ENCODE data around the gene CASTOR1.

Gene CASTOR1

GRCh38 chr22:30248484-30248883, 40.8 kb downstream of the CASTOR1 start:
- peaks cover 1 to 55% (median 46%) of the 10 kb centered on the region in 4 experiments for H3K4me1 ChIP-seq (ENCODE audit: control extremely low read depth in 1 of 4, control insufficient read depth in 4 of 4, insufficient read depth in 4 of 4, low read length in 3 of 4)
- CTCF ChIA-PET, result interaction anchor here (1.0 to 1.1 kb wide), 2 partner anchors 39 to 141 kb away, joined by 3 read pairs; no protein-coding TSS in a partner anchor
- peaks cover 0 to 33% (median 4%) of the 10 kb centered on the region in 5 experiments for H3K27me3 ChIP-seq (replicated peaks in 2 of 5; ENCODE audit: control insufficient read depth in 4 of 5, insufficient read depth in 5 of 5, low read length in 4 of 5)
- H3K27ac ChIP-seq (ENCODE audit: insufficient read depth in 1 of 2, low read depth in 1 of 2, low read length in 2 of 2, poor library complexity in 1 of 2, severe bottlenecking in 2 of 2), result no peak overlapping the region
- H3K9me3 ChIP-seq (ENCODE audit: control extremely low read depth in 1 of 5, control insufficient read depth in 4 of 5, insufficient read depth in 2 of 5, low read depth in 1 of 5, low read length in 4 of 5), result no peaks in the 10 kb centered on the region
- no peaks in the 10 kb centered on the region for H3K36me3 ChIP-seq (ENCODE audit: control insufficient read depth in 4 of 4, insufficient read depth in 4 of 4, low read length in 3 of 4)
- 83% methylated on average over 4 of the region's 6 CpGs for WGBS (ENCODE audit: insufficient coverage)
- no peak overlapping the region for H3K4me3 ChIP-seq (ENCODE audit: control insufficient read depth in 1 of 7, extremely low read depth in 1 of 7, insufficient read depth in 4 of 7, low read depth in 2 of 7, low read length in 6 of 7)
- POLR2A ChIA-PET, result no interaction called here
- DNase-seq, result no peak

- Histone ChIP-seq H3K4me3 (ENCODE audit: control insufficient read depth in 1 of 7, extremely low read depth in 1 of 7, insufficient read depth in 4 of 7, low read depth in 2 of 7, low read length in 6 of 7) (peak overlapping the region in 2 of 7 experiments; percentile 5 to 23), H3K9me3 (ENCODE audit: control extremely low read depth in 1 of 5, control insufficient read depth in 4 of 5, insufficient read depth in 2 of 5, low read depth in 1 of 5, low read length in 4 of 5) (no peaks in the 10 kb centered on the region), H3K36me3 (ENCODE audit: control insufficient read depth in 4 of 4, insufficient read depth in 4 of 4, low read length in 3 of 4) (no peaks in the 10 kb centered on the region), H3K4me1 (ENCODE audit: control extremely low read depth in 1 of 4, control insufficient read depth in 4 of 4, insufficient read depth in 4 of 4, low read length in 3 of 4) (peaks cover 1 to 50% (median 42%) of the 10 kb centered on the region in 4 experiments), H3K27me3 (replicated peaks in 2 of 5; ENCODE audit: control insufficient read depth in 4 of 5, insufficient read depth in 5 of 5, low read length in 4 of 5) (peaks cover 0 to 33% (median 4%) of the 10 kb centered on the region in 5 experiments), H3K27ac (ENCODE audit: insufficient read depth in 1 of 2, low read depth in 1 of 2, low read length in 2 of 2, poor library complexity in 1 of 2, severe bottlenecking in 2 of 2) (no peak overlapping the region)
- 4% methylated on average over 11 of the region's 12 CpGs for WGBS (ENCODE audit: insufficient coverage)
- POLR2A ChIA-PET, result no interaction called here
- DNase-seq, result peak in 1 of 3 donors; percentile 41
- CTCF ChIA-PET, result interaction anchor here (1.0 to 1.1 kb wide), 2 partner anchors 40 to 140 kb away, joined by 3 read pairs; no protein-coding TSS in a partner anchor
Observed at GRCh38 chr22:30247974-30248373, 41.3 kb downstream of the CASTOR1 start.

GRCh38 chr22:30247561-30247960, 41.7 kb downstream of the CASTOR1 start:
- Histone ChIP-seq H3K9me3 (ENCODE audit: control extremely low read depth in 1 of 5, control insufficient read depth in 4 of 5, insufficient read depth in 2 of 5, low read depth in 1 of 5, low read length in 4 of 5) (no peaks in the 10 kb centered on the region), H3K27me3 (replicated peaks in 2 of 5; ENCODE audit: control insufficient read depth in 4 of 5, insufficient read depth in 5 of 5, low read length in 4 of 5) (peaks cover 0 to 33% (median 4%) of the 10 kb centered on the region in 5 experiments), H3K36me3 (ENCODE audit: control insufficient read depth in 4 of 4, insufficient read depth in 4 of 4, low read length in 3 of 4) (no peaks in the 10 kb centered on the region), H3K4me1 (ENCODE audit: control extremely low read depth in 1 of 4, control insufficient read depth in 4 of 4, insufficient read depth in 4 of 4, low read length in 3 of 4) (peaks cover 1 to 46% (median 37%) of the 10 kb centered on the region in 4 experiments), H3K4me3 (ENCODE audit: control insufficient read depth in 1 of 7, extremely low read depth in 1 of 7, insufficient read depth in 4 of 7, low read depth in 2 of 7, low read length in 6 of 7) (no peak overlapping the region), H3K27ac (ENCODE audit: insufficient read depth in 1 of 2, low read depth in 1 of 2, low read length in 2 of 2, poor library complexity in 1 of 2, severe bottlenecking in 2 of 2) (no peak overlapping the region)
- POLR2A ChIA-PET, result interaction anchor here (0.6 kb wide), 1 partner anchor 17 kb away, joined by 3 read pairs; no protein-coding TSS in a partner anchor
- DNase-seq, result peak in 1 of 3 donors; percentile 42
- CTCF ChIA-PET, result interaction anchor here (1.0 to 1.1 kb wide), 2 partner anchors 40 to 140 kb away, joined by 3 read pairs; no protein-coding TSS in a partner anchor
- WGBS (ENCODE audit: insufficient coverage), result 52% methylated on average over 10 of the region's 11 CpGs

GRCh38 chr22:30246814-30247376, 42.4 kb downstream of the CASTOR1 start:
- DNase-seq, result no peak
- Histone ChIP-seq H3K4me3 (ENCODE audit: control insufficient read depth in 1 of 7, extremely low read depth in 1 of 7, insufficient read depth in 4 of 7, low read depth in 2 of 7, low read length in 6 of 7) (peak overlapping the region in 5 of 7 experiments; percentile 2 to 71 (median 59)), H3K27me3 (replicated peaks in 2 of 5; ENCODE audit: control insufficient read depth in 4 of 5, insufficient read depth in 5 of 5, low read length in 4 of 5) (peaks cover 0 to 33% (median 4%) of the 10 kb centered on the region in 5 experiments), H3K36me3 (ENCODE audit: control insufficient read depth in 4 of 4, insufficient read depth in 4 of 4, low read length in 3 of 4) (no peaks in the 10 kb centered on the region), H3K4me1 (ENCODE audit: control extremely low read depth in 1 of 4, control insufficient read depth in 4 of 4, insufficient read depth in 4 of 4, low read length in 3 of 4) (peaks cover 1 to 40% (median 34%) of the 10 kb centered on the region in 4 experiments), H3K9me3 (ENCODE audit: control extremely low read depth in 1 of 5, control insufficient read depth in 4 of 5, insufficient read depth in 2 of 5, low read depth in 1 of 5, low read length in 4 of 5) (no peaks in the 10 kb centered on the region), H3K27ac (ENCODE audit: insufficient read depth in 1 of 2, low read depth in 1 of 2, low read length in 2 of 2, poor library complexity in 1 of 2, severe bottlenecking in 2 of 2) (no peak overlapping the region)
- ChIA-PET CTCF (no interaction called here), POLR2A (interaction anchor here (0.6 kb wide), 2 partner anchors 16 to 22 kb away, joined by 3 read pairs; no protein-coding TSS in a partner anchor)
- 13% methylated on average over 15 of the region's 15 CpGs for WGBS (ENCODE audit: insufficient coverage)

GRCh38 chr22:30245985-30246813, 43.1 kb downstream of the CASTOR1 start, which contains the start of gene LIF:
LIF (minus strand) TSS chr22:30246759; CDS start chr22:30246695, 64 bp downstream.
- no peaks in the 10 kb centered on the region for H3K36me3 ChIP-seq (ENCODE audit: control insufficient read depth in 4 of 4, insufficient read depth in 4 of 4, low read length in 3 of 4)
- ChIA-PET POLR2A (interaction anchor here (0.6 to 0.7 kb wide), 2 partner anchors 21 to 65 kb away, joined by 3 read pairs; no protein-coding TSS in a partner anchor), CTCF (no interaction called here)
- H3K27me3 ChIP-seq (replicated peaks in 2 of 5; ENCODE audit: control insufficient read depth in 4 of 5, insufficient read depth in 5 of 5, low read length in 4 of 5), result peaks cover 0 to 33% (median 4%) of the 10 kb centered on the region in 5 experiments
- H3K4me3 ChIP-seq (ENCODE audit: control insufficient read depth in 1 of 7, extremely low read depth in 1 of 7, insufficient read depth in 4 of 7, low read depth in 2 of 7, low read length in 6 of 7), result peak within 1 kb of the TSS in 6 of 7 experiments; percentile 25 to 71 (median 54)
- peak; percentile 42 to 77 (median 66) for DNase-seq
- H3K4me1 ChIP-seq (ENCODE audit: control extremely low read depth in 1 of 4, control insufficient read depth in 4 of 4, insufficient read depth in 4 of 4, low read length in 3 of 4), result peaks cover 1 to 39% (median 34%) of the 10 kb centered on the region in 4 experiments
- 5% methylated on average over 44 of the region's 64 CpGs for WGBS (ENCODE audit: insufficient coverage)
- H3K27ac ChIP-seq (ENCODE audit: insufficient read depth in 1 of 2, low read depth in 1 of 2, low read length in 2 of 2, poor library complexity in 1 of 2, severe bottlenecking in 2 of 2), result no peak within 1 kb of the TSS
- no peaks in the 10 kb centered on the region for H3K9me3 ChIP-seq (ENCODE audit: control extremely low read depth in 1 of 5, control insufficient read depth in 4 of 5, insufficient read depth in 2 of 5, low read depth in 1 of 5, low read length in 4 of 5)

- Histone ChIP-seq H3K4me1 (ENCODE audit: control extremely low read depth in 1 of 4, control insufficient read depth in 4 of 4, insufficient read depth in 4 of 4, low read length in 3 of 4) (peaks cover 1 to 39% (median 34%) of the 10 kb centered on the region in 4 experiments), H3K9me3 (ENCODE audit: control extremely low read depth in 1 of 5, control insufficient read depth in 4 of 5, insufficient read depth in 2 of 5, low read depth in 1 of 5, low read length in 4 of 5) (no peaks in the 10 kb centered on the region), H3K27ac (ENCODE audit: insufficient read depth in 1 of 2, low read depth in 1 of 2, low read length in 2 of 2, poor library complexity in 1 of 2, severe bottlenecking in 2 of 2) (no peak overlapping the region), H3K4me3 (ENCODE audit: control insufficient read depth in 1 of 7, extremely low read depth in 1 of 7, insufficient read depth in 4 of 7, low read depth in 2 of 7, low read length in 6 of 7) (peak overlapping the region in 4 of 7 experiments; percentile 50 to 71 (median 62)), H3K27me3 (replicated peaks in 2 of 5; ENCODE audit: control insufficient read depth in 4 of 5, insufficient read depth in 5 of 5, low read length in 4 of 5) (peaks cover 0 to 33% (median 4%) of the 10 kb centered on the region in 5 experiments), H3K36me3 (ENCODE audit: control insufficient read depth in 4 of 4, insufficient read depth in 4 of 4, low read length in 3 of 4) (no peaks in the 10 kb centered on the region)
- no peak for DNase-seq
- WGBS (ENCODE audit: insufficient coverage), result 48% methylated on average over 5 of the region's 15 CpGs
- ChIA-PET CTCF (interaction anchor here (1.8 kb wide), 1 partner anchor 10 kb away, joined by 4 read pairs; no protein-coding TSS in a partner anchor), POLR2A (interaction anchor here (0.7 kb wide), 1 partner anchor 64 kb away, joined by 3 read pairs; no protein-coding TSS in a partner anchor)
Observed at GRCh38 chr22:30245181-30245984, 43.9 kb downstream of the CASTOR1 start.
